ENCODE results near the gene SEC11C.

- TF ChIP-seq, protein P1, sequence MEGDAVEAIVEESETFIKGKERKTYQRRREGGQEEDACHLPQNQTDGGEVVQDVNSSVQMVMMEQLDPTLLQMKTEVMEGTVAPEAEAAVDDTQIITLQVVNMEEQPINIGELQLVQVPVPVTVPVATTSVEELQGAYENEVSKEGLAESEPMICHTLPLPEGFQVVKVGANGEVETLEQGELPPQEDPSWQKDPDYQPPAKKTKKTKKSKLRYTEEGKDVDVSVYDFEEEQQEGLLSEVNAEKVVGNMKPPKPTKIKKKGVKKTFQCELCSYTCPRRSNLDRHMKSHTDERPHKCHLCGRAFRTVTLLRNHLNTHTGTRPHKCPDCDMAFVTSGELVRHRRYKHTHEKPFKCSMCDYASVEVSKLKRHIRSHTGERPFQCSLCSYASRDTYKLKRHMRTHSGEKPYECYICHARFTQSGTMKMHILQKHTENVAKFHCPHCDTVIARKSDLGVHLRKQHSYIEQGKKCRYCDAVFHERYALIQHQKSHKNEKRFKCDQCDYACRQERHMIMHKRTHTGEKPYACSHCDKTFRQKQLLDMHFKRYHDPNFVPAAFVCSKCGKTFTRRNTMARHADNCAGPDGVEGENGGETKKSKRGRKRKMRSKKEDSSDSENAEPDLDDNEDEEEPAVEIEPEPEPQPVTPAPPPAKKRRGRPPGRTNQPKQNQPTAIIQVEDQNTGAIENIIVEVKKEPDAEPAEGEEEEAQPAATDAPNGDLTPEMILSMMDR (conservative IDR thresholded peaks at IDR 0.05) = no peak
- TF ChIP-seq EZH2 (IDR thresholded peaks at IDR 0.05; ENCODE audit: low read depth) = no peak
These were observed 15.3 kb upstream of the SEC11C start for GRCh38 chr18:59124370-59124704.

All from PC-9 (cell line).